ENCODE data around the gene PRSS2.
"Not testable (repeated sequence)": the region's sequence is repeated elsewhere in the genome, so short reads cannot be mapped to it uniquely, and the experiment has no call there.

Gene PRSS2

GRCh38 chr7:142760071-142760642, 10.6 kb upstream of the PRSS2 start:
- DNase-seq = no peak

GRCh38 chr7:142761606-142762005, 9.2 kb upstream of the PRSS2 start:
- DNase-seq = not testable (repeated sequence)

- DNase-seq = no peak
Measured at GRCh38 chr7:142762104-142762503, 8.7 kb upstream of the PRSS2 start.

DNA sequence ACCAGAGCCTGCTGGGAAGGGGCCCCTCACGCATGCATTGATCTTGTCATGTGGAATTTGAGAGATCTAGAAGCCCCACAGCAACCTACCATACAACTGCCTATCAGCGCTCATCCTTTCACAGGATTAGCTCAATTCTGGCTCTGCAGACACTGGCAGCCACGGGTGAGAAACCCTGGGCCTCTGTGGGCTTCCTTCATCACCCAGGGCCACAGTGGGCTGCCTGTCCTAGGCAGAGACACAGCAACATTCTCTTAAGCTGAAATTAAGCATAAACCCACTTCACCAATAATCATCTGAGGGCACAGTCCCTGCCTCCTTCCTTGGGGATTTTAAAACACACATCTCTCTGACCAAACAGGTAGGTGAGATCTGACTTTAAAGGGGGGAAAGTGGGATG, 3.3 kb upstream of the PRSS2 start:
- no peak for DNase-seq

GRCh38 chr7:142767861-142768260, 2.9 kb upstream of the PRSS2 start:
- no peak for DNase-seq

- not testable (repeated sequence) for DNase-seq
Measured at GRCh38 chr7:142768885-142769284, 1.9 kb upstream of the PRSS2 start.

DNA sequence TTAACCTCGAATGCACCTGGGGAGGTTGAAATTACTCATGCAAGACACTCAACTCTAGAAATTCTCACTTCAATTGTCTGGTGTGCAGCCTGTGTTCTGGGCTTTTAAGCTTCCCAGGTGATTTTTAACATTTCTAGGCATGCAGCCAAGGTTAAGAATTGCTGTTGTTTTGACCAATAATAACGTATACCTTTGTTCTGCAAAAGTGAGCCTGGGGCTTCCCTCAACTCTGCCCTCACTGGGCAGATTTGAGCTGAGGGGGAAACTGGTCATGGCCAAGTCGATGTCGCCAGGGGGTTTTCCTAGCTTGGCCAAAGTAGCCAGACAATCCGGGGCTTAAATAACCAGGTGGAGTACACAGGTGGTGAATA, 568 bp downstream of the PRSS2 start:
- no peak for DNase-seq

DNA sequence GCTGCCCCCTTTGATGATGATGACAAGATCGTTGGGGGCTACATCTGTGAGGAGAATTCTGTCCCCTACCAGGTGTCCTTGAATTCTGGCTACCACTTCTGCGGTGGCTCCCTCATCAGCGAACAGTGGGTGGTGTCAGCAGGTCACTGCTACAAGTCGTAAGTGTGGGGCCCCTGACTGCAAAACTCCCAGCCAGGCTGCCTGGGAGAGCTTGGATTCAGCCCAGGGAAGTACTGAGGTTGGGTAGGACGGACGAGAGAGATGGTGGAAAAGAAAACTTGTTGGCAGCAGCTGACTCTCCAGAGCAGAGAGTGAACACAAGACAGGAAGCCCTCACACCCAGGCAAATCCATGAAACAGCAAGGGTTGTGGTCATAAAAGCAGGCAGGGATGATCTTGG, 1.3 kb downstream of the PRSS2 start:
- DNase-seq = no peak

- DNase-seq = no peak
Measured at GRCh38 chr7:142772673-142773072, 1.9 kb downstream of the PRSS2 start.

- DNase-seq = no peak
Measured at GRCh38 chr7:142773230-142773629, 2.5 kb downstream of the PRSS2 start.

DNA sequence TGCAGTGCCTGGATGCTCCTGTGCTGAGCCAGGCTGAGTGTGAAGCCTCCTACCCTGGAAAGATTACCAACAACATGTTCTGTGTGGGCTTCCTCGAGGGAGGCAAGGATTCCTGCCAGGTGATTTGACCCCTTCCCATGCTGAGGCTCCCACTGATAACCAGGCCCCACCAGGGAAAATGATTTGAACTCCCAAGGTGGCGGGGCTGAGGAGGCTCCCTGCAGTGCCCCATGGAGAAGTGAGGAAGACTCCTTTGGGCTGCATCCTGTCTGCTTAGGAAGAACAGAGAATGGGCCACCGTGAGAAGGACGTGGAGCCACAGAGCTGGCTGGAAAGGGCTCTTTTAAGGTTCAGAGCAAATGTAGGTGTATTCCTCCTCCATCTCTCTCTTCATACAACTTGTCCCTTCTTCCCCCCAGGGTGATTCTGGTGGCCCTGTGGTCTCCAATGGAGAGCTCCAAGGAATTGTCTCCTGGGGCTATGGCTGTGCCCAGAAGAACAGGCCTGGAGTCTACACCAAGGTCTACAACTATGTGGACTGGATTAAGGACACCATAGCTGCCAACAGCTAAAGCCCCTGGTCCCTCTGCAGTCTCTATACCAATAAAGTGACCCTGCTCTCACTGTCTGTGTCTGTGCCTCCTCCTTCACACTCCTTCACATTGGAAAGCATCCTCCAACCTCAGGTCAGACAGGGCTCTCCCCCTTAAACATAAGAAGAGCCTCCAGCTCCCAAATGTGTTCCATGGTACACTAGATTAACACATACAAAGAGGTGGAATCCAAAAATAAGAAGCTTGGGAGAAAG, 3.4 kb downstream of the PRSS2 start:
- no peak for DNase-seq

GRCh38 chr7:142774826-142775225, 4.1 kb downstream of the PRSS2 start:
- DNase-seq = no peak

GRCh38 chr7:142775351-142776115, 4.8 kb downstream of the PRSS2 start:
- not testable (repeated sequence) for DNase-seq

DNA sequence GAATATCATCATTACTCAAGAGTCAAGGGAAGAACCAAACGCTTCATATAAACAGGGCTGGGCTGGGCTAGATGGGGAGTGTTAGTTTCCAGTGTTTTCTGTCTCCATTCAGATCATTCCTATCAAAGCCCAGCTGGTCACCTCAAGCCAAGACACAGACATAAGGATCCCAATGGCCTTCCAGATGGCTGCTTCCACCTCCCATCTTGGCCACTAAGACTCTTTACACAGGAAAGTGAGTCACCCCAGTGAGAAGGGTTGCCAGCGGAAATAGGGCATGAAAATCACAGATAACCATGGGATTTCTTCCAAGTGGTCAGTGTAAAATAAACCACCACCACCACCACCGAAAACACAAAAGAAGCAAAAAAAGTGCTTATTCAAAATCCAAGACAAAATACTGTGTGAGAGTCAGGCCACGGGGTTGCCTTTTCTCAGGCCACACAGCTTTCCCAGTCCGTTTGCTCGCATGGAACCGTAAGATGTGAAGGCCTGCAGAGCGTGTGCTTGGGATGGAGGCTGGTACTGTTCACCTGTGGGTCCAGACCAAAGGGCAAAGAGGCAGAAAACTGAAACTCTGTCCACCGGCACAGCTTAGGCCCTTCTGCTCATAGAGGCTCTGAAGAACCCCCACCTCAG, 5.6 kb downstream of the PRSS2 start:
- DNase-seq = no peak

DNA sequence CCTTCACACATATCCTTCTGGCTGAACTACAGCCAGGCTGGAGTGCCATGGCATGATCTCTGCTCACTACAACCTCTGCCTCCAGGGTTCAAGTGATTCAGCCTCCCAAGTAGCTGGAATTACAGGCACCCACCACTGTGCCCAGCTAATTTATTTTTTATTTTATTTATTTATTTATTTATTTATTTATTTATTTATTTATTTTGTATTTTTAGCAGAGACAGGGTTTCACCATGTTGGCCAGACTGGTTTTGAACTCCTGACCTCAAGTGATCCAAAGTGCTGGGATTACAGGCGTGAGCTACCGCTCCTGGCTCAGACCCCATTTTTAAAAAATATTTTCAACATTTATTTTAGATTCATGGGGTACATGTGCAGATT, 6.1 kb downstream of the PRSS2 start:
- DNase-seq = not testable (repeated sequence)

- DNase-seq = no peak
Measured at GRCh38 chr7:142777318-142777717, 6.5 kb downstream of the PRSS2 start.

DNA sequence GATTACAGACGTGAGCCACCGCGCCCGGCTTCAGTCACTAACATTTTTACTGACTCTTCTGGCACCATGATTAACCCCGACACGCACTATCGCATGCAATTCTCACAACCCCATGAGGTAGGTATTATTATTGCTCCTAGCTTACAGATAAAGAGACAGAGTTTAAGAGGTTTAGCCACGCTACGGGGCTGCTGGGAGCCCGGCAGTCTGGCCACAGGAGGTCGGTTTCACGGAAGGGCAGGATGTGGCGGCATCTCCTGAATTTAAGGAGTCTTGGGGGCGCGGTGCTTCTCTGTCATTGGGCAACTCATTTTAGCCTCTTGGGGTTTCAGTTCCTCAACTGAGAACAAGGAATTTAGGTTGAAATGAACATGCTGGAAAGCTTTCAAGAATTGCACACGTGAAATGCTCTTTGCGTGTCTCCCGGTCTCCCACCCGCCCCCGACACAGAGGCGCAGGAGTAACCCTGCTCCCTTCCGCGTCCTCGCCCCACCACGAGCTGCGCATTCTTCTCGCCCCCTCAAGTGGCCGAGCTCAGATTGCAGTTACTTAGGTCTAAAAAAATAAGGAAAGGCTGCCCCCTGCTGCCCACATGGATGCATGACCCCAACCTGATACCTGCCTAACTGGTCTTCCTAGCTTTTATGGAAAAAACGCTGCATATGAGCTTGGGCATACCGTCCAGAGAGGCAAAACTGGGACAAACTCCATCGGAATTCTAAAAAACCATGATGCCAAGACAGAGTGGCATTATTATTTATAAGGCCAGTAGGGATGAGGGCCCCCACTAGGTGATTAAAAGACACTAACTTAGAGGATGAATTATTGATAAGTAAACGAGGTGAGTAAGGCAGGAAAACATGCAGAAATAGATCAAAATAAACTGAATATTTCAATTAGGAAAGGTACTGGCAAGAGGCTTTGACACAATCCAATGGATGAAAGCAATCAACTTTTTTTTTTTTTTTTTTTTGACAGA, 12.4 kb downstream of the PRSS2 start:
- peak; percentile 50 to 60 (median 56) for DNase-seq

DNA sequence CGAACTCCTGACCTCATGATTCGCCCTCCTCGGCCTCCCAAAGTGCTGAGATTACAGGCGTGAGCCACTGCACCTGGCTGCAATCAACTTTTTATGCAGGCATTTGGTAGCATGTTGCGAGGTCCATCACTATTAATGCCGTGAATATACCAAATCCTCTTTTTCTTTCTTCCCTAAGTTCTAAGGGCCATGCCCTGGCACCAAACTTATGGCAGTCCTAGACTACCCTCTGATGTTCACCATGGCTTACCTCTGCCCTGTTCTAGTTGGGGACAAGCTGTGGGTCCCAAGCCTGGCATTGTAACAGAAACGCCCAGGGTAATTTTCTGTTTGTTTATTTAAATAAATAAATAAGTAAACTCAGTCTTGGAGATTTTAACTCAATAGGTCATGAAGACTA, 13.3 kb downstream of the PRSS2 start:
- no peak for DNase-seq

- DNase-seq = no peak
Measured at GRCh38 chr7:142784716-142785115, 13.9 kb downstream of the PRSS2 start.

DNA sequence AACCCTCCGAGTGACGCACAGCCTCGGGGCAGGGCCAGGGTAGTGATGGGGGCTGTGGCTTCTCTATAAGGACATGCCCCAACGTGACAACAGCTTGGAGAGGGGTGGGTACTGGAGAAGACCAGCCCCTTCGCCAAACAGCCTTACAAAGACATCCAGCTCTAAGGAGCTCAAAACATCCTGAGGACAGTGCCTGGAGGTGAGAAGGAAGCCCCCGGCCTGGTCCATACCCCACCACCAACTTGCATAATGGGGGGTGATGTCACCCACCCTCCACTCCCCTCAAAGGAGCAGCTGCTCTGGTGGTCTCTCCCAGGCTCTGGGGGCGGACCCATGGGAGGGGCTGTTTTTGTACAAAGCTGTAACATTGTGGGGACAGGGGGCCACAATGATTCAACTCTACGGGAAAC, 15.1 kb downstream of the PRSS2 start:
- DNase-seq = peak; percentile 28 to 68 (median 44)

DNA sequence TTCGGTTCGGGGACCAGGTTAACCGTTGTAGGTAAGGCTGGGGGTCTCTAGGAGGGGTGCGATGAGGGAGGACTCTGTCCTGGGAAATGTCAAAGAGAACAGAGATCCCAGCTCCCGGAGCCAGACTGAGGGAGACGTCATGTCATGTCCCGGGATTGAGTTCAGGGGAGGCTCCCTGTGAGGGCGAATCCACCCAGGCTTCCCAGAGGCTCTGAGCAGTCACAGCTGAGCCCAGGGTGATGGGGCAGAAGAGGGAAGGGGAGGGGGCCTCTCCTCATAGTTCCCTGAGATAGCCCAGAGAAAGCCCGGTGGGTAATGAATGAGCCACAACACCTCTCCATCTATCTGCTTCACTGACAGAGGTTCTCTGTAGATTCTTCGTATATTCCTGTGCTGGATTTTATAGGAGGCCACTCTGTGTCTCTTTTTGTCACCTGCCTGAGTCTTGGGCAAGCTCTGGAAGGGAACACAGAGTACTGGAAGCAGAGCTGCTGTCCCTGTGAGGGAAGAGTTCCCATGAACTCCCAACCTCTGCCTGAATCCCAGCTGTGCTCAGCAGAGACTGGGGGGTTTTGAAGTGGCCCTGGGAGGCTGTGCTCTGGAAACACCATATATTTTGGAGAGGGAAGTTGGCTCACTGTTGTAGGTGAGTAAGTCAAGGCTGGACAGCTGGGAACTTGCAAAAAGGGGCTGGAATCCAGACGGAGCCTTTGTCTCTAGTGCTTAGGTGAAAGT, 16.4 kb downstream of the PRSS2 start:
- no peak for DNase-seq

DNA sequence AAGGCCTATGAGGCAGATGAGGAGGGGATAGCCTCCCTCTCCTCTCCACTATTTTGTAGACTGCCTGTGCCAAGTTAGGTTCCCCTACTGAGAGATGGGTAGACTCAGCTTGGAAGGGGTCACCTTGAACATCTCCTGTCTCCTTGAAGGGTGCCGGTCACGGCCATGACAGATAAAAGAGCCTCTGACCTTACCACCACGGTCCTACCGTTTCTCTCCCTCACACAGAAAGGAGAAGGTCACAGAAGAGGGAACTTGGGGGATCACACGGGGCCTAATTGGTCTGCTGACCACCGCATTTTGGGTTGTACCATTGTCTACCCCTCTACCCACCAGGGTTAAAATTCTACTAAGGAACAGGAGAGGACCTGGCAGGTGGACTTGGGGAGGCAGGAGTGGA, 17.0 kb downstream of the PRSS2 start:
- no peak for DNase-seq

Measured in activated CD4-positive, CD25-positive, alpha-beta regulatory T cell (primary cell).